T follicular helper cell (primary cell): ENCODE measurements around the gene RNMT.

ENCODE experiments used
- DNase-seq: peaks from one replicate; pipeline ENCODE4 v3.0.0-alpha.2; 2020; ENCODE audit warnings: low read depth

The RNMT gene

GRCh38 chr18:13811993-13812392 lies 85.5 kb downstream of the RNMT start:
- DNase-seq, result no peak

- peak; percentile 25 for DNase-seq
Measured at GRCh38 chr18:13813271-13813849, 86.9 kb downstream of the RNMT start.
